Neural progenitor cell (in vitro differentiated cells): ENCODE results near the gene ICAM3. TPM values are rescaled to one million over a fixed set of nuclear protein-coding genes. Genes with fewer than 3 reads are reported as not detected.

ENCODE experiments used
- DNase-seq: peaks from one replicate; pipeline ENCODE4 v3.0.0-alpha.2; 2016; ENCODE audit warnings: low spot score
- H2AFZ ChIP-seq: fragments of 200-600 bp; sonication (generic); replicated peaks from 2 replicates; pipeline ENCODE4 v1.6.1; 2016; ENCODE audit warnings: antibody characterized with exemption
- H3F3A ChIP-seq: fragments of 200-600 bp; sonication (generic); 2 replicates; pipeline ENCODE4 v1.6.1; 2016; ENCODE audit warnings: antibody characterized with exemption, low read depth
- H3K27ac ChIP-seq: fragments of 200-600 bp; sonication (generic); 2 replicates; pipeline ENCODE4 v1.5.1; 2016; ENCODE audit warnings: mild to moderate bottlenecking
- H3K27me3 ChIP-seq: fragments of 200-600 bp; sonication (generic); 2 replicates; pipeline ENCODE4 v1.6.1; 2016; ENCODE audit warnings: mild to moderate bottlenecking, moderate library complexity
- H3K36me3 ChIP-seq: fragments of 200-600 bp; sonication (generic); 2 replicates; pipeline ENCODE4 v1.5.1; 2016
- H3K4me1 ChIP-seq: fragments of 200-600 bp; sonication (generic); 2 replicates; pipeline ENCODE4 v1.6.1; 2016; ENCODE audit warnings: mixed run types
- H3K4me2 ChIP-seq: fragments of 200-600 bp; sonication (generic); 2 replicates; pipeline ENCODE4 v1.6.1; 2016
- H3K4me3 ChIP-seq: fragments of 200-600 bp; sonication (generic); 2 replicates; pipeline ENCODE4 v1.5.1; 2016
- H3K79me2 ChIP-seq: fragments of 200-600 bp; sonication (generic); 2 replicates; pipeline ENCODE4 v1.6.1; 2016; ENCODE audit warnings: low read depth
- H3K9ac ChIP-seq: fragments of 200-600 bp; sonication (generic); 2 replicates; pipeline ENCODE4 v1.6.1; 2016
- H3K9me3 ChIP-seq: fragments of 200-600 bp; sonication (generic); 2 replicates; pipeline ENCODE4 v1.5.1; 2016; ENCODE audit warnings: low read depth
- H4K20me1 ChIP-seq: fragments of 200-600 bp; sonication (generic); 2 replicates; pipeline ENCODE4 v1.6.1; 2016; ENCODE audit warnings: low read depth
- H3K27ac Mint-ChIP-seq: 3 replicates; pipeline ENCODE4 v1.8.0; 2021; ENCODE audit warnings: mixed read lengths
- H3K27me3 Mint-ChIP-seq: 2 replicates; pipeline ENCODE4 v1.8.0; 2022; ENCODE audit warnings: low read depth, mild to moderate bottlenecking, inconsistent platforms, moderate library complexity, mixed read lengths; ENCODE audit not compliant: insufficient read depth
- H3K36me3 Mint-ChIP-seq: 3 replicates; pipeline ENCODE4 v1.8.0; 2021; ENCODE audit warnings: mixed read lengths
- H3K4me1 Mint-ChIP-seq: 3 replicates; pipeline ENCODE4 v1.8.0; 2021; ENCODE audit warnings: mixed read lengths
- H3K4me3 Mint-ChIP-seq: 3 replicates; pipeline ENCODE4 v1.8.0; 2021; ENCODE audit warnings: mild to moderate bottlenecking, moderate library complexity, mixed read lengths
- H3K9me3 Mint-ChIP-seq: 3 replicates; pipeline ENCODE4 v1.8.0; 2020; ENCODE audit warnings: mixed read lengths
- CTCF ChIP-seq: fragments of 200-600 bp; sonication (generic); IDR thresholded peaks from 2 replicates; pipeline ENCODE4 v1.5.1; 2017; ENCODE audit warnings: antibody characterized with exemption, mild to moderate bottlenecking
- EZH2 ChIP-seq: fragments of 200-600 bp; sonication (generic); IDR thresholded peaks from 2 replicates; pipeline ENCODE4 v1.6.1; 2017; ENCODE audit warnings: antibody characterized with exemption, mild to moderate bottlenecking, moderate library complexity
- EZH2phosphoT487 ChIP-seq: fragments of 200-600 bp; sonication (generic); IDR thresholded peaks from 2 replicates; pipeline ENCODE4 v1.6.1; 2017; ENCODE audit warnings: antibody characterized with exemption
- total RNA-seq: library from RNA; depleted of rRNA; stranded (reverse); fragments of >200 nt; gene quantifications from 2 replicates; pipeline ENCODE4 v1.2.3, GENCODE V29; 2015; ENCODE audit warnings: low replicate concordance

The ICAM3 gene
- total RNA-seq, 1 donor from 2014 or later = 1.3 TPM

GRCh38 chr19:10332965-10333757 is 6.3 kb downstream of the ICAM3 start, which contains the start of gene RAVER1:
TSS of gene RAVER1 (minus strand) at chr19:10333529. CDS start at chr19:10333507, 22 bp downstream.
- H3K9ac ChIP-seq = peak within 1 kb of the TSS; percentile 81
- peaks cover 52% of the 10 kb centered on the region for H4K20me1 ChIP-seq
- Mint-ChIP-seq H3K4me1 (peaks cover 22% of the 10 kb centered on the region), H3K27ac (peak within 1 kb of the TSS; percentile 97), H3K27me3 (peaks cover 7% of the 10 kb centered on the region), H3K36me3 (peaks cover 4% of the 10 kb centered on the region), H3K9me3 (no peaks in the 10 kb centered on the region), H3K4me3 (peak within 1 kb of the TSS; percentile 98)
- peaks cover 10% of the 10 kb centered on the region for H3F3A ChIP-seq
- H3K27ac ChIP-seq = peak within 1 kb of the TSS; percentile 88
- peak within 1 kb of the TSS; percentile 79 for H2AFZ ChIP-seq
- H3K4me3 ChIP-seq = peak within 1 kb of the TSS; percentile 71
- no peaks in the 10 kb centered on the region for H3K9me3 ChIP-seq
- H3K79me2 ChIP-seq = peaks cover 38% of the 10 kb centered on the region
- peaks cover 7% of the 10 kb centered on the region for H3K27me3 ChIP-seq
- peak within 1 kb of the TSS; percentile 90 for H3K4me2 ChIP-seq
- TF ChIP-seq EZH2 = no peak
- H3K36me3 ChIP-seq = no peaks in the 10 kb centered on the region
- peaks cover 16% of the 10 kb centered on the region for H3K4me1 ChIP-seq
- peak; percentile 99 for DNase-seq

GRCh38 chr19:10332158-10332964 is 7.1 kb downstream of the ICAM3 start:
- Histone ChIP-seq H3K79me2 (peaks cover 41% of the 10 kb centered on the region), H4K20me1 (peaks cover 60% of the 10 kb centered on the region)

GRCh38 chr19:10329555-10329954 is 9.9 kb downstream of the ICAM3 start:
- peaks cover 18% of the 10 kb centered on the region for H3K4me1 Mint-ChIP-seq
- no peak for TF ChIP-seq CTCF
- TF ChIP-seq EZH2phosphoT487 = no peak
- TF ChIP-seq EZH2 = no peak
- Histone ChIP-seq H3K4me3 (no peak overlapping the region), H3K9ac (no peak overlapping the region), H3K79me2 (peaks cover 41% of the 10 kb centered on the region), H3K27ac (no peak overlapping the region), H3F3A (peaks cover 9% of the 10 kb centered on the region), H3K27me3 (peaks cover 6% of the 10 kb centered on the region), H3K36me3 (peaks cover 9% of the 10 kb centered on the region), H4K20me1 (peaks cover 61% of the 10 kb centered on the region), H3K4me2 (no peak overlapping the region), H2AFZ (no peak overlapping the region), H3K4me1 (peaks cover 15% of the 10 kb centered on the region), H3K9me3 (no peaks in the 10 kb centered on the region)
- no peak overlapping the region for H3K27ac Mint-ChIP-seq
- H3K27me3 Mint-ChIP-seq = peaks cover 6% of the 10 kb centered on the region
- H3K9me3 Mint-ChIP-seq = no peaks in the 10 kb centered on the region
- no peak for DNase-seq
- peaks cover 4% of the 10 kb centered on the region for H3K36me3 Mint-ChIP-seq
- H3K4me3 Mint-ChIP-seq = no peak overlapping the region

More at GRCh38 chr19:10332158-10332964, 7.1 kb downstream of the ICAM3 start:
- Mint-ChIP-seq H3K4me1 (peaks cover 22% of the 10 kb centered on the region), H3K4me3 (peak overlapping the region; percentile 98), H3K36me3 (peaks cover 4% of the 10 kb centered on the region), H3K27me3 (peaks cover 7% of the 10 kb centered on the region), H3K9me3 (no peaks in the 10 kb centered on the region), H3K27ac (peak overlapping the region; percentile 97)
- peak overlapping the region; percentile 90 for H3K4me2 ChIP-seq
- peaks cover 7% of the 10 kb centered on the region for H3K27me3 ChIP-seq
- no peaks in the 10 kb centered on the region for H3K9me3 ChIP-seq
- H3K9ac ChIP-seq = peak overlapping the region; percentile 81
- peaks cover 10% of the 10 kb centered on the region for H3F3A ChIP-seq
- no peak overlapping the region for H3K27ac ChIP-seq
- H3K4me3 ChIP-seq = peak overlapping the region; percentile 71
- no peak overlapping the region for H2AFZ ChIP-seq
- no peak for DNase-seq
- TF ChIP-seq CTCF (no peak), EZH2phosphoT487 (no peak), EZH2 (no peak)
- no peaks in the 10 kb centered on the region for H3K36me3 ChIP-seq
- H3K4me1 ChIP-seq = peaks cover 16% of the 10 kb centered on the region
